Effector memory CD4-positive, alpha-beta T cell (primary cell): Measurements from ENCODE around the gene JMJD7.

ENCODE experiments used
- DNase-seq, 3 donors: peaks; one replicate each; pipeline ENCODE4 v3.0.0-alpha.2; 2020
- H3K27ac ChIP-seq: 2 replicates; pipeline ENCODE4 v1.7.0; 2013; ENCODE audit warnings: mild to moderate bottlenecking, low read length, moderate library complexity; ENCODE audit not compliant: insufficient read depth, poor library complexity, severe bottlenecking
- H3K27me3 ChIP-seq: replicated peaks from 2 replicates; pipeline ENCODE4 v1.7.0; 2013; ENCODE audit warnings: mild to moderate bottlenecking, low read length; ENCODE audit not compliant: insufficient read depth, control insufficient read depth, poor library complexity, severe bottlenecking
- H3K36me3 ChIP-seq: 2 replicates; pipeline ENCODE4 v1.7.0; 2013; ENCODE audit warnings: mild to moderate bottlenecking, low read length, moderate library complexity; ENCODE audit not compliant: control insufficient read depth, insufficient read depth
- H3K4me1 ChIP-seq: 2 replicates; pipeline ENCODE4 v1.7.0; 2013; ENCODE audit warnings: low read length, mild to moderate bottlenecking; ENCODE audit not compliant: control insufficient read depth, insufficient read depth, poor library complexity, severe bottlenecking
- H3K4me3 ChIP-seq: 2 replicates; pipeline ENCODE4 v1.7.0; 2013; ENCODE audit warnings: low read length, low read depth, mild to moderate bottlenecking; ENCODE audit not compliant: insufficient read depth, poor library complexity, severe bottlenecking
- H3K9me3 ChIP-seq: 2 replicates; pipeline ENCODE4 v1.7.0; 2013; ENCODE audit warnings: mild to moderate bottlenecking, low read length, moderate library complexity; ENCODE audit not compliant: control insufficient read depth

JMJD7 gene

DNA sequence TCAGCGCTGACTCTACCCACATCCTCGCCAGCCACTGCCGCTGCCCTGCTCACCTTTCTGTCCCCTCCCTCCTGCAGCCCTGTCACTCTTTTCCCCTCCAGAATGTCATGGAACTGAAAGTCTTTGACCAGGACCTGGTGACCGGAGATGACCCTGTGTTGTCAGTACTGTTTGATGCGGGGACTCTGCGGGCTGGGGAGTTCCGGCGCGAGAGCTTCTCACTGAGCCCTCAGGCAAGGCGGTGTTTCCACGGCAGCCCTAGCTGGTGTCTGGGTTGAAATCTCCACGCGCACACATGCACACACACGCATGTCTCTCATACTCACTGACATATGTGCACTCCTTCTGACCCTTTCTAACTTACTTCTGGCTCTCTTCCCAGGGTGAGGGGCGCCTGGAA is 12.8 kb downstream of the JMJD7 start:
- Histone ChIP-seq H3K27ac (no peak overlapping the region), H3K27me3 (no peaks in the 10 kb centered on the region), H3K4me1 (no peaks in the 10 kb centered on the region), H3K36me3 (peaks cover 65% of the 10 kb centered on the region), H3K9me3 (no peaks in the 10 kb centered on the region), H3K4me3 (no peak overlapping the region)
- no peak for DNase-seq

DNA sequence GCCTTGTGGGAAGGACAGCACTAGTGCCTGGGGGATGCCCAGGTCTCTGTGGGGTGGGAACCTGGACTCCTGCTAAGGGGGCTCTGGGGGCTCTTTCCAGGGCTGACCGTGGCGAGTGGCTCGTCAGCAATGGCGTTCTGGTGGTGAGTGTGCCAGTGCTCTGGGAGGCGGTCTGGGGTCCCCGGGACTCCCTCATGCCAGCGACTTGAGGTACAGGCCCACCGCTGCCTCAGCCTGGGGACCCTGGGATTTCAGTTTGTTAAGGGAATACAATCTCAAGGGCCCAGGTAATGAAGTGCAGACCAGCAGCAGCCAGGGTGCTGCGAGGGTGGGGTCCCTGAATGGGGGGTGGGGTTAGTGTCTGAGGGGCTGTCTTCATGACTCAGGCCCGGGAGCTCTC is 13.2 kb downstream of the JMJD7 start:
- no peak overlapping the region for H3K4me3 ChIP-seq
- H3K27ac ChIP-seq = no peak overlapping the region
- H3K27me3 ChIP-seq = no peaks in the 10 kb centered on the region
- DNase-seq = no peak
- H3K36me3 ChIP-seq = peaks cover 67% of the 10 kb centered on the region
- no peaks in the 10 kb centered on the region for H3K4me1 ChIP-seq
- H3K9me3 ChIP-seq = no peaks in the 10 kb centered on the region

DNA sequence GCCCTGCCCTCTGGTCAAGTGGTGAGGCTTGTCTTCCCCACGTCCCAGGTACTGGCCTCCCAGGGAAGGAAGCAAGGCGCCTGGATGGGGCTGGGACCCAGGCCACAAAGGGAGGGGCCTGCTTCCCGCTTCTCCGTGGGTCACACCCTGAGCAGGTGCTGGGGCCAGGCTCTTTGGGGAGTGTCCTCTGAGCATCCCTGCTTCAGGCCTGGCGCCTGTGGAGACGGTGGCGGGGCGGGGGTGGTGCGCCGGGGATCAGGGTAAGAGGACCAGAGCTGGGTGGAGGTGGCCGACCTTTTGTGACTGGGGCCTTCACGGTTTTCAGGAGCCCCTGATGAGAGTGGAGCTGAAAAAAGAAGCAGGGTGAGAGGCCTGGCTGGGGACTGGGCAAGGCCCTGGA is 14.3 kb downstream of the JMJD7 start:
- Histone ChIP-seq H3K4me3 (no peak overlapping the region), H3K9me3 (no peaks in the 10 kb centered on the region), H3K4me1 (no peaks in the 10 kb centered on the region), H3K36me3 (peaks cover 72% of the 10 kb centered on the region), H3K27me3 (no peaks in the 10 kb centered on the region), H3K27ac (no peak overlapping the region)
- no peak for DNase-seq

DNA sequence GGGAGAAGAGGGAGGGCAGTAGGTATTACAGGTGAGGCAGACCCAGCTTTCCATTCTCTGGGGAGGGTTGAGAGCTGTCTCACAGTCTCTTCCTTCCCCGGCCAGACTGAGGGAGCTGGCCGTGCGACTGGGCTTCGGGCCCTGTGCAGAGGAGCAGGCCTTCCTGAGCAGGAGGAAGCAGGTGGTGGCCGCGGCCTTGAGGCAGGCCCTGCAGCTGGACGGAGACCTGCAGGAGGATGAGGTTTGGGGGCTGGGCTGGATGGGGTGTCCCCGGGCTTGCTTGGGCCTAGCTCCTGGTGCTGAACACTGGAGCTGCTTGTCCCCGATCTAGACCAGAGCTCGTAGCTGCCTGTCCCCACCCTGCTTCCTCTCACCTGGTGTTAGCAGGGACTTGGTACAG is 15.7 kb downstream of the JMJD7 start:
- DNase-seq = no peak
- H3K4me1 ChIP-seq = no peaks in the 10 kb centered on the region
- no peaks in the 10 kb centered on the region for H3K27me3 ChIP-seq
- H3K27ac ChIP-seq = no peak overlapping the region
- H3K4me3 ChIP-seq = no peak overlapping the region
- H3K9me3 ChIP-seq = no peaks in the 10 kb centered on the region
- peaks cover 75% of the 10 kb centered on the region for H3K36me3 ChIP-seq

DNA sequence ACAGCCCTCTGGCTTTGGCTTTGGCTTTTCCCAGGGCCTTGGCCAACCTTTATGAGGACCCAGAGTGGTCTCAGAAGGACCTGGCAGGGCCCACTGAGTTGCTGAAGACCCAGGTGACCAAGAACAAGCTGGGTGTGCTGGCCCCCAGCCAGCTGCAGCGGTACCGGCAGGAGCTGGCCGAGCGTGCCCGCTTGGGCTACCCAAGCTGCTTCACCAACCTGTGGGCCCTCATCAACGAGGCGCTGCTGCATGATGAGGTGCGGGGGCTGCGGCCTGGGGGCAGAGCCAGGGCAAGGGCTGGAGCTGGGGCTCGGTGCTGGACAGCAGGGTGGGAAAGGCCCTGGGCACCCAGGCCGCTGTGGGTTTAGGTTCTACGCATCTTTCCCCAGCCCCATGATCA is 16.9 kb downstream of the JMJD7 start:
- no peak for DNase-seq
- Histone ChIP-seq H3K36me3 (peaks cover 75% of the 10 kb centered on the region), H3K27ac (no peak overlapping the region), H3K4me3 (no peak overlapping the region), H3K4me1 (no peaks in the 10 kb centered on the region), H3K9me3 (no peaks in the 10 kb centered on the region), H3K27me3 (no peaks in the 10 kb centered on the region)

DNA sequence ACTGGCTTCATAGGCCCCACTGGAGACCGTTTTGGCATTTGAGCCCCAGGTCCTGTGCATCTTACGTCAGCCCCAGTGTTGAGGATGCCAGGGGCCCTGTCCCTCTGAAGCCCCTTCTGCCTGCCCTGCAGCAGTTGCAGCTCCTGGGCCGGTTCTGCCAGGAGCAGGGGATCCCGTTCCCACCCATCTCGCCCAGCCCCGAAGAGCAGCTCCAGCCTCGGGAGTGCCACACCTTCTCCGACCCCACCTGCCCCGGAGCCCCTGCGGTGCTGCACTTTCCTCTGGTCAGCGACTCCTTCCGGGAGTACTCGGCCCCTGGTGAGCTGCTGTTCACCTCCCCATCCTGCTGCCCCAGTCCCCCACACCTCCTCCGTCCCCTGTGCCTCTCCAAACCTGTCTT is 19.3 kb downstream of the JMJD7 start:
- Histone ChIP-seq H3K27ac (no peak overlapping the region), H3K4me1 (no peaks in the 10 kb centered on the region), H3K27me3 (no peaks in the 10 kb centered on the region), H3K9me3 (no peaks in the 10 kb centered on the region), H3K36me3 (peaks cover 55% of the 10 kb centered on the region), H3K4me3 (no peak overlapping the region)
- no peak for DNase-seq

DNA sequence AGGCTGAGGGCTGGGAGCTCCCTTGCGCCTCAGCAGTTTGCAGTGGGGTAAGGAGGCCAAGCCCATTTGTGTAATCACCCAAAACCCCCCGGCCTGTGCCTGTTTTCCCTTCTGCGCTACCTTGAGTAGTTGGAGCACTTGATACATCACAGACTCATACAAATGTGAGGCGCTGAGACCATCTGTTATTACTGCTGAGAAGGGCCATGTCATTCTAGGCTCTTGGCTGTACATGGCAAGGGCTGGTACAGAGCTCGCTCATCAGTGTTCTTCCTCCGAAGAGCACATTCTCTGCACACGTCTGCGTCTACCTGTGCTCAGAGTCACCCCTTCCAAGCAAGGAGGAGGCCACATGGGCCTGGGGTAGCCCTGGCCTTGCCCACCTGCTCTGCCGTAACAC is 20.1 kb downstream of the JMJD7 start:
- peaks cover 50% of the 10 kb centered on the region for H3K36me3 ChIP-seq
- H3K4me3 ChIP-seq = no peak overlapping the region
- H3K27me3 ChIP-seq = no peaks in the 10 kb centered on the region
- H3K27ac ChIP-seq = no peak overlapping the region
- no peaks in the 10 kb centered on the region for H3K9me3 ChIP-seq
- DNase-seq = no peak
- no peaks in the 10 kb centered on the region for H3K4me1 ChIP-seq

DNA sequence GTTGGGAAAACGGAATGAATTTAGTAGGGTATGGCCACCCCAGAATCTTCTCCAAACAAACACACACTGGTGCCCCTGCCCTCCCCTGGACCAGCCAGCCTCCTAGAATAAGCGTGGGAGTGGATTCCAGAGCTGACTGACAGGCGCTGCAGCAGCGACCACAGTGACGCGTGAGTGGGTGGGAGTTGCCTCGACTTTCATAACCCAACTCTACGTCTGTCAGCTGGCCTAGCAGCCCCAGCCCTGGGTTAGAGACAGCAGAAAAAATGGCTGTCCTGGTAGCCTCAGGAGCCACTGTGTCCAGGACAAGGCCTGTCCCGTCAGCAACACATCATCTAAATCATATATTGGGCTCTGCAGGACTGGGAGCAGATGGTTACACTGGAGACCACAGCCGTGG is 20.7 kb downstream of the JMJD7 start:
- H3K27me3 ChIP-seq = no peaks in the 10 kb centered on the region
- H3K4me3 ChIP-seq = no peak overlapping the region
- no peaks in the 10 kb centered on the region for H3K9me3 ChIP-seq
- no peak overlapping the region for H3K27ac ChIP-seq
- H3K4me1 ChIP-seq = no peaks in the 10 kb centered on the region
- H3K36me3 ChIP-seq = peaks cover 44% of the 10 kb centered on the region
- DNase-seq = no peak

DNA sequence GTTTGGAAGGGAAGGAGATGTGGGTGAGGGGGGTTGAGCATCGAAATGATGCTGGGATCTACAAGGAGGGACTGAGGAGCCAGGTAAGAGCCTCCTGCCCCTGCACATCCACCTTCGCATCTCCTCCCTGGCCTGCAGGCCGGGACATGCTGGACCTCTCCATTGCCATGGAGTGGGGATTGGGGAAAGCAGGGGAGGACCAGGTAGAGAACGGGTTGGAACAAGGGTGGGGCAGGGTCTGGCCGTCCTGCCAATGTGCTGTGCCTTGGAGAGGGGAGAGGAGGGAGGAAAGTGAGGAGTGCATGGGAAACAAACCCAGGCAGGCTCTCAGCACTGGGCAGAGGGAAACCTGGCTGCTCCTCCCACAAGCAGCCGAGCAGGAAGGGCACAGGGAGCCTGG is 21.3 kb downstream of the JMJD7 start:
- no peak overlapping the region for H3K27ac ChIP-seq
- no peaks in the 10 kb centered on the region for H3K9me3 ChIP-seq
- no peaks in the 10 kb centered on the region for H3K27me3 ChIP-seq

DNA sequence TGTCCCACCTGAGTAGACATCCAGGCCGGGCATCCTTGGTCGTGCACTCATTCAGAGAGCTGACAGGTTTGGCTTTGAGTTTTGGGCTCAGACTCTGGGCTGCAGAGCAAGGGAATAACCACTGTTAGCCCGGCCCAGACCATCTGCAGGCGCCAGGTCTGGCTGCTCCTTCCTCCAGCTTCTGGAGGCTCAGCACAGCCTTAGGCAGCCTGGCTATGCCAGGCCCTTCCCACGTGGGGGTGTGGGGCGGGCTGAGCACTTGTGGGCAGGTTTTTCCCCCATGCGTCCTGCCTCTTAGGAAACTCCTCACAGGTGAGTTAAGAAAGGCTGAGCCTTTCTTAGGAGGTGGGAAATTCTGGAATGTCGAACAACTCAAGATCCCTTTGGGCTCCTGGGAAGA is 22.0 kb downstream of the JMJD7 start:
- Histone ChIP-seq H3K27me3 (no peaks in the 10 kb centered on the region), H3K9me3 (no peaks in the 10 kb centered on the region), H3K27ac (no peak overlapping the region)

More for the DNA sequence above, 21.3 kb downstream of the JMJD7 start:
- DNase-seq = no peak
- Histone ChIP-seq H3K4me1 (no peaks in the 10 kb centered on the region), H3K36me3 (peaks cover 40% of the 10 kb centered on the region), H3K4me3 (no peak overlapping the region)

More for the DNA sequence above, 22.0 kb downstream of the JMJD7 start:
- no peak for DNase-seq
- peaks cover 33% of the 10 kb centered on the region for H3K36me3 ChIP-seq
- no peak overlapping the region for H3K4me3 ChIP-seq
- H3K4me1 ChIP-seq = no peaks in the 10 kb centered on the region
